H1 (cell line): ENCODE results near the gene CCDC89. TPM values are rescaled to one million over a fixed set of nuclear protein-coding genes. Genes with fewer than 3 reads are reported as not detected.

Experiments used
- CTCF ChIA-PET: fragments of 300-600 bp; sonication (Branson Sonifier 250); formaldehyde crosslinking; loops from one replicate; lab custom pipeline; 2021; ENCODE audit not compliant: partially characterized antibody; lab: Charles Lee
- POLR2A ChIA-PET: fragments of 300-600 bp; sonication (Branson Sonifier 250); formaldehyde crosslinking; loops from one replicate; lab custom pipeline; 2021; ENCODE audit warnings: inconsistent platforms; ENCODE audit not compliant: partially characterized antibody; lab: Charles Lee
- DNase-seq, 2 experiments: peaks; one replicate each; pipeline versions ENCODE4 v3.0.0 to v3.0.0-alpha.2; 2010 to 2022; ENCODE audit warnings: low spot score in 2 of 2, low read depth in 1 of 2, mixed read lengths in 1 of 2
- FAIRE-seq: peaks from 2 replicates; lab custom pipeline; 2011; peaks lifted over from hg19 to GRCh38; lab: Jason Lieb, UNC
- H2AFZ ChIP-seq: 2 replicates; pipeline ENCODE4 v1.8.1; 2012; ENCODE audit warnings: low read length, inconsistent platforms
- H2AK5ac ChIP-seq: 2 replicates; pipeline ENCODE4 v1.6.1; 2013; ENCODE audit warnings: low read depth, low read length
- H2BK120ac ChIP-seq: replicated peaks from 2 replicates; pipeline ENCODE3; 2013; ENCODE audit warnings: low read depth, low read length, inconsistent platforms
- H2BK12ac ChIP-seq: 2 replicates; pipeline ENCODE4 v1.6.1; 2013; ENCODE audit warnings: low read depth, low read length
- H2BK15ac ChIP-seq: 2 replicates; pipeline ENCODE4 v1.6.1; 2013; ENCODE audit warnings: low read length
- H2BK20ac ChIP-seq: 2 replicates; pipeline ENCODE4 v1.6.1; 2013; ENCODE audit warnings: low read length
- H2BK5ac ChIP-seq: 2 replicates; pipeline ENCODE4 v1.6.1; 2013; ENCODE audit warnings: low read depth, low read length
- H3K14ac ChIP-seq: 2 replicates; pipeline ENCODE4 v1.6.1; 2013; ENCODE audit warnings: inconsistent platforms; ENCODE audit not compliant: insufficient read length
- H3K18ac ChIP-seq: 2 replicates; pipeline ENCODE4 v1.6.1; 2013; ENCODE audit warnings: low read length; ENCODE audit errors: extremely low read depth
- H3K23ac ChIP-seq: 2 replicates; pipeline ENCODE4 v1.6.1; 2013; ENCODE audit warnings: inconsistent platforms; ENCODE audit not compliant: insufficient read length
- H3K23me2 ChIP-seq: 2 replicates; pipeline ENCODE4 v1.6.1; 2013; ENCODE audit warnings: low read depth, low read length
- H3K27ac ChIP-seq: 2 replicates; pipeline ENCODE4 v1.6.1; 2011; ENCODE audit warnings: low read depth, low read length, inconsistent platforms
- H3K27me3 ChIP-seq, 4 experiments: replicated peaks in 1 of 4; 1 replicate in 1 of 4; 2 replicates in 3 of 4; pipeline versions ENCODE4 v1.6.1 to v1.8.1; 2011 to 2013; ENCODE audit warnings: low read length in 3 of 4, mild to moderate bottlenecking in 3 of 4, inconsistent platforms in 2 of 4, mixed read lengths in 2 of 4, moderate library complexity in 1 of 4; ENCODE audit not compliant: control insufficient read depth in 3 of 4, insufficient read depth in 3 of 4; ENCODE audit errors: extremely low read depth in 1 of 4
- H3K36me3 ChIP-seq, 4 experiments: 2 replicates each; pipeline versions ENCODE4 v1.6.1 to v1.8.1; 2011 to 2013; ENCODE audit warnings: mild to moderate bottlenecking in 4 of 4, low read length in 3 of 4, moderate library complexity in 2 of 4, control low read depth in 1 of 4, inconsistent platforms in 1 of 4; ENCODE audit not compliant: insufficient read depth in 4 of 4, control insufficient read depth in 2 of 4
- H3K4ac ChIP-seq: replicated peaks from 2 replicates; pipeline ENCODE3; 2013; ENCODE audit warnings: low read length, low read depth, mixed read lengths, inconsistent platforms; ENCODE audit not compliant: insufficient read length
- H3K4me1 ChIP-seq, 4 experiments: replicated peaks in 1 of 4; 1 replicate in 1 of 4; 2 replicates in 3 of 4; pipeline versions ENCODE4 v1.6.1 to v1.8.1; 2011 to 2013; ENCODE audit warnings: low read length in 3 of 4, inconsistent platforms in 2 of 4, mixed read lengths in 1 of 4; ENCODE audit not compliant: insufficient read depth in 4 of 4, control insufficient read depth in 3 of 4
- H3K4me2 ChIP-seq, 2 experiments: 2 replicates each; pipeline versions ENCODE4 v1.6.1 to v1.8.1; 2011 to 2013; ENCODE audit warnings: low read depth in 2 of 2, low read length in 2 of 2, control low read depth in 1 of 2, inconsistent platforms in 1 of 2, mild to moderate bottlenecking in 1 of 2; ENCODE audit not compliant: insufficient read depth in 1 of 2
- H3K4me3 ChIP-seq, 4 experiments: fragments of 200-600, 300-600 bp in 1 of 4; sonication (generic), shearing (Covaris generic), sonication (Bioruptor Twin) in 1 of 4; 2 replicates each; pipeline versions ENCODE4 v1.5.1 to v1.8.1; 2011 to 2016; ENCODE audit warnings: low read length in 4 of 4, low read depth in 3 of 4, control low read depth in 2 of 4, inconsistent platforms in 2 of 4, mild to moderate bottlenecking in 2 of 4, mixed read lengths in 1 of 4, moderate library complexity in 1 of 4; ENCODE audit not compliant: insufficient read depth in 2 of 4; ENCODE audit errors: extremely low read depth in 1 of 4
- H3K56ac ChIP-seq: replicated peaks from 2 replicates; pipeline ENCODE3; 2013; ENCODE audit warnings: low read depth, mild to moderate bottlenecking, mixed read lengths, low read length, inconsistent platforms; ENCODE audit not compliant: insufficient read length
- H3K79me1 ChIP-seq: 2 replicates; pipeline ENCODE4 v1.6.1; 2013; ENCODE audit warnings: low read depth, low read length, control low read depth
- H3K79me2 ChIP-seq, 2 experiments: 2 replicates each; pipeline versions ENCODE4 v1.6.1 to v1.8.1; 2012 to 2013; ENCODE audit warnings: low read length in 2 of 2, mild to moderate bottlenecking in 2 of 2, inconsistent platforms in 1 of 2; ENCODE audit not compliant: insufficient read depth in 2 of 2, control insufficient read depth in 1 of 2
- H3K9ac ChIP-seq, 4 experiments: replicated peaks in 1 of 4; 1 replicate in 1 of 4; 2 replicates in 3 of 4; pipeline versions ENCODE4 v1.6.1 to v1.8.1; 2011 to 2013; ENCODE audit warnings: low read depth in 3 of 4, low read length in 3 of 4, control low read depth in 2 of 4, mild to moderate bottlenecking in 2 of 4, moderate library complexity in 2 of 4, inconsistent platforms in 1 of 4; ENCODE audit errors: extremely low read depth in 1 of 4
- H3K9me3 ChIP-seq, 2 experiments: 2 replicates each; pipeline versions ENCODE4 v1.6.1 to v1.8.1; 2012 to 2013; ENCODE audit warnings: mild to moderate bottlenecking in 2 of 2, moderate library complexity in 2 of 2, control low read depth in 1 of 2, inconsistent platforms in 1 of 2, low read depth in 1 of 2, low read length in 1 of 2, mixed read lengths in 1 of 2; ENCODE audit not compliant: insufficient read depth in 2 of 2
- H4K20me1 ChIP-seq, 2 experiments: replicated peaks in 1 of 2; 2 replicates each; pipeline versions ENCODE3 to v1.8.1; 2011 to 2013; ENCODE audit warnings: inconsistent platforms in 2 of 2, low read length in 2 of 2, mild to moderate bottlenecking in 1 of 2; ENCODE audit not compliant: insufficient read depth in 2 of 2, control insufficient read depth in 1 of 2
- H4K5ac ChIP-seq: 2 replicates; pipeline ENCODE4 v1.6.1; 2013; ENCODE audit warnings: low read length, low read depth, mixed read lengths, inconsistent platforms; ENCODE audit not compliant: insufficient read length
- H4K8ac ChIP-seq: 2 replicates; pipeline ENCODE4 v1.8.0; 2013; ENCODE audit warnings: mild to moderate bottlenecking, moderate library complexity, low read length, inconsistent platforms; ENCODE audit not compliant: insufficient read depth; ENCODE audit errors: extremely low read depth
- H4K91ac ChIP-seq: replicated peaks from 2 replicates; pipeline ENCODE3; 2013; ENCODE audit warnings: low read length, mixed read lengths, inconsistent platforms; ENCODE audit not compliant: insufficient read length
- ASH2L ChIP-seq: fragments of 200-600, 300-600 bp; sonication (generic); IDR thresholded peaks from one replicate; pipeline ENCODE4 v1.7.1; 2017; ENCODE audit warnings: low read length
- FOSL1 ChIP-seq: IDR thresholded peaks from 2 replicates; pipeline ENCODE4 v1.6.1; 2011; ENCODE audit warnings: mild to moderate bottlenecking, low read depth, low read length, moderate library complexity; ENCODE audit not compliant: insufficient read depth
- MAFK ChIP-seq: IDR thresholded peaks from 2 replicates; pipeline ENCODE4 v1.6.1; 2012; ENCODE audit warnings: low read depth, mild to moderate bottlenecking, improper control_type of control experiment, low read length
- SP2 ChIP-seq: IDR thresholded peaks from 2 replicates; pipeline ENCODE4 v1.6.1; 2012; ENCODE audit warnings: mild to moderate bottlenecking, low read length, inconsistent platforms
- TEAD4 ChIP-seq: IDR thresholded peaks from 2 replicates; pipeline ENCODE4 v1.6.1; 2012; ENCODE audit warnings: low read depth, low read length, inconsistent platforms, mixed read lengths
- WGBS, 2 experiments: shearing (Covaris generic) in 1 of 2; methylation state at CpG; one replicate each; pipeline versions ENCODE4 v1.1.6 to v1.1.7; 2013 to 2015; ENCODE audit warnings: low lambda C conversion rate in 2 of 2, mixed read lengths in 2 of 2, inconsistent platforms in 1 of 2, low coverage in 1 of 2, missing lambda C conversion rate in 1 of 2; ENCODE audit not compliant: insufficient replicate concordance in 2 of 2, insufficient coverage in 1 of 2, insufficient read length in 1 of 2; ENCODE audit errors: extremely low coverage in 1 of 2, missing lambda C conversion rate in 1 of 2; 5-methylcytosine and 5-hydroxymethylcytosine counted together
- polyA plus RNA-seq, 7 experiments: library from polyadenylated mRNA; depleted of rRNA in 3 of 7; stranded (reverse) in 5 of 7; unstranded in 2 of 7; fragments of >200 nt in 5 of 7; fragments of 200-250 nt in 2 of 7; gene quantifications; 1 replicate in 5 of 7; 2 replicates in 1 of 7; 4 replicates in 1 of 7; pipeline versions ENCODE4 v1.2.1 to v1.2.3, GENCODE V29; 2011 to 2013; ENCODE audit warnings: missing spikeins in 2 of 7, mixed read lengths in 2 of 7
- total RNA-seq: library from RNA; stranded (reverse); fragmentation: NEBNext Ultra II Directional; extraction: Animal tissue kit (Norgen Biotek cat#: 25700); gene quantifications from 2 replicates; pipeline ENCODE4 v1.2.1, GENCODE V29; 2021

Gene CCDC89
- total and polyA plus RNA-seq, 2 of the 8 experiments (the other 6 are each of a cell fraction or from before 2014, with no cell fraction given): not detected

GRCh38 chr11:85665733-85666132, 20.3 kb downstream of the CCDC89 start:
- Histone ChIP-seq H3K18ac (no peak overlapping the region), H2BK12ac (no peak overlapping the region), H4K91ac (no peak overlapping the region), H2BK15ac (no peak overlapping the region), H3K4ac (no peak overlapping the region), H2BK120ac (no peak overlapping the region), H3K23me2 (peaks cover 3% of the 10 kb centered on the region; the same call in 1 of the 2 replicates), H3K79me2 (peaks cover 21 to 41% of the 10 kb centered on the region in 2 experiments), H4K5ac (no peak overlapping the region), H3K36me3 (peaks cover 0 to 19% (median 2%) of the 10 kb centered on the region in 4 experiments; a peak in 4 of 8 replicates), H3K4me1 (peaks cover 0 to 3% (median 0%) of the 10 kb centered on the region in 4 experiments; a peak in 3 of 7 replicates), H3K27ac (no peak overlapping the region), H2BK20ac (no peak overlapping the region), H4K20me1 (peaks cover 15 to 20% of the 10 kb centered on the region in 2 experiments), H2AFZ (peak overlapping the region; percentile 95; the same call in 1 of the 2 replicates), H3K4me3 (0 out of 8 replicates have a peak overlapping the region, but pooled peaks of 1 of the 4 experiments have one; percentile 98), H3K14ac (no peak overlapping the region), H3K27me3 (no peaks in the 10 kb centered on the region), H3K4me2 (peak overlapping the region in 1 of 2 experiments; percentile 97; a peak in 1 of 4 replicates), H3K23ac (no peak overlapping the region), H2AK5ac (no peak overlapping the region), H3K9me3 (no peaks in the 10 kb centered on the region), H2BK5ac (no peak overlapping the region), H3K9ac (peak overlapping the region in 1 of 4 experiments; percentile 52; a peak in 2 of 7 replicates), H4K8ac (no peak overlapping the region), H3K56ac (no peak overlapping the region), H3K79me1 (no peaks in the 10 kb centered on the region)
- DNase-seq (no peak), FAIRE-seq (no peak)
- 75% methylated on average over 5 of the region's 5 CpGs; no CpG with 5 or more reads in 1 of the 2 experiments for WGBS, 2 experiments
- CTCF ChIA-PET: no interaction called here
- POLR2A ChIA-PET: no interaction called here
- no peak for TF ChIP-seq SP2
- no peak for TF ChIP-seq TEAD4
- no peak for TF ChIP-seq MAFK
- no peak for TF ChIP-seq FOSL1
- no peak for TF ChIP-seq ASH2L
- TF ChIP-seq, all 59 proteins: peak for 0
